Stimulated activated naive CD8-positive, alpha-beta T cell treated with anti-CD3 and anti-CD28 coated beads, Interleukin-15, Interleukin-2, amounts not matched to agents 100 ng/mL and 50 ng/mL, for 24 hours (primary cell): ENCODE data around the gene DRC1.

Experiments used
- H3K27ac Mint-ChIP-seq: one replicate; pipeline ENCODE4 v1.8.0; 2021; ENCODE audit warnings: mild to moderate bottlenecking, mixed read lengths
- H3K27me3 Mint-ChIP-seq: one replicate; pipeline ENCODE4 v1.8.0; 2021; ENCODE audit warnings: mixed read lengths
- H3K36me3 Mint-ChIP-seq: one replicate; pipeline ENCODE4 v1.8.0; 2021; ENCODE audit warnings: low read depth, mixed read lengths
- H3K4me1 Mint-ChIP-seq: one replicate; pipeline ENCODE4 v1.8.0; 2021; ENCODE audit warnings: low read depth, mixed read lengths
- H3K4me3 Mint-ChIP-seq: one replicate; pipeline ENCODE4 v1.8.0; 2021; ENCODE audit warnings: mild to moderate bottlenecking, mixed read lengths
- H3K9me3 Mint-ChIP-seq: one replicate; pipeline ENCODE4 v1.8.0; 2021; ENCODE audit warnings: mixed read lengths

DRC1 gene

GRCh38 chr2:26422947-26423629 lies 21.4 kb downstream of the DRC1 start:
- Mint-ChIP-seq H3K4me3 (no peak overlapping the region), H3K4me1 (no peaks in the 10 kb centered on the region), H3K27ac (no peak overlapping the region), H3K9me3 (no peaks in the 10 kb centered on the region), H3K36me3 (no peaks in the 10 kb centered on the region), H3K27me3 (no peaks in the 10 kb centered on the region)

- Mint-ChIP-seq H3K9me3 (no peaks in the 10 kb centered on the region), H3K27ac (no peak overlapping the region), H3K4me1 (no peaks in the 10 kb centered on the region), H3K4me3 (no peak overlapping the region), H3K27me3 (no peaks in the 10 kb centered on the region), H3K36me3 (no peaks in the 10 kb centered on the region)
Observed at GRCh38 chr2:26423750-26424149, 22.0 kb downstream of the DRC1 start.

GRCh38 chr2:26424221-26424620 lies 22.5 kb downstream of the DRC1 start:
- Mint-ChIP-seq H3K9me3 (no peaks in the 10 kb centered on the region), H3K27me3 (no peaks in the 10 kb centered on the region), H3K4me3 (no peak overlapping the region), H3K4me1 (no peaks in the 10 kb centered on the region), H3K36me3 (no peaks in the 10 kb centered on the region), H3K27ac (no peak overlapping the region)

- H3K4me1 Mint-ChIP-seq, result no peaks in the 10 kb centered on the region
- no peak overlapping the region for H3K27ac Mint-ChIP-seq
- H3K9me3 Mint-ChIP-seq, result no peaks in the 10 kb centered on the region
- H3K36me3 Mint-ChIP-seq, result no peaks in the 10 kb centered on the region
- H3K4me3 Mint-ChIP-seq, result no peak overlapping the region
- no peaks in the 10 kb centered on the region for H3K27me3 Mint-ChIP-seq
Observed at GRCh38 chr2:26428846-26429245, 27.1 kb downstream of the DRC1 start.

GRCh38 chr2:26429779-26430578 lies 28.3 kb downstream of the DRC1 start:
- H3K27ac Mint-ChIP-seq, result no peak overlapping the region
- H3K9me3 Mint-ChIP-seq, result no peaks in the 10 kb centered on the region
- H3K27me3 Mint-ChIP-seq, result no peaks in the 10 kb centered on the region
- H3K36me3 Mint-ChIP-seq, result no peaks in the 10 kb centered on the region
- H3K4me1 Mint-ChIP-seq, result no peaks in the 10 kb centered on the region
- no peak overlapping the region for H3K4me3 Mint-ChIP-seq

GRCh38 chr2:26430826-26431225 lies 29.1 kb downstream of the DRC1 start:
- no peak overlapping the region for H3K27ac Mint-ChIP-seq

GRCh38 chr2:26432363-26432762 lies 30.6 kb downstream of the DRC1 start:
- no peaks in the 10 kb centered on the region for H3K9me3 Mint-ChIP-seq
- no peaks in the 10 kb centered on the region for H3K27me3 Mint-ChIP-seq
- H3K36me3 Mint-ChIP-seq, result no peaks in the 10 kb centered on the region
- no peaks in the 10 kb centered on the region for H3K4me1 Mint-ChIP-seq
- H3K27ac Mint-ChIP-seq, result no peak overlapping the region
- H3K4me3 Mint-ChIP-seq, result no peak overlapping the region

More at GRCh38 chr2:26430826-26431225, 29.1 kb downstream of the DRC1 start:
- Mint-ChIP-seq H3K27me3 (no peaks in the 10 kb centered on the region), H3K36me3 (no peaks in the 10 kb centered on the region), H3K4me1 (no peaks in the 10 kb centered on the region), H3K4me3 (no peak overlapping the region), H3K9me3 (no peaks in the 10 kb centered on the region)

GRCh38 chr2:26432859-26433258 lies 31.1 kb downstream of the DRC1 start:
- Mint-ChIP-seq H3K36me3 (no peaks in the 10 kb centered on the region), H3K9me3 (no peaks in the 10 kb centered on the region), H3K27ac (no peak overlapping the region), H3K4me3 (no peak overlapping the region), H3K4me1 (no peaks in the 10 kb centered on the region), H3K27me3 (no peaks in the 10 kb centered on the region)

- Mint-ChIP-seq H3K4me3 (no peak overlapping the region), H3K9me3 (no peaks in the 10 kb centered on the region), H3K27ac (no peak overlapping the region), H3K36me3 (no peaks in the 10 kb centered on the region), H3K27me3 (peaks cover 8% of the 10 kb centered on the region), H3K4me1 (no peaks in the 10 kb centered on the region)
Observed at GRCh38 chr2:26435106-26435505, 33.4 kb downstream of the DRC1 start.

GRCh38 chr2:26438526-26438925 lies 36.8 kb downstream of the DRC1 start:
- peaks cover 8% of the 10 kb centered on the region for H3K27me3 Mint-ChIP-seq
- no peaks in the 10 kb centered on the region for H3K4me1 Mint-ChIP-seq
- H3K36me3 Mint-ChIP-seq, result no peaks in the 10 kb centered on the region
- no peak overlapping the region for H3K27ac Mint-ChIP-seq
- H3K9me3 Mint-ChIP-seq, result no peaks in the 10 kb centered on the region
- H3K4me3 Mint-ChIP-seq, result no peak overlapping the region

GRCh38 chr2:26438926-26439325 lies 37.2 kb downstream of the DRC1 start:
- Mint-ChIP-seq H3K4me3 (no peak overlapping the region), H3K36me3 (no peaks in the 10 kb centered on the region), H3K9me3 (no peaks in the 10 kb centered on the region), H3K27ac (no peak overlapping the region), H3K27me3 (peaks cover 8% of the 10 kb centered on the region), H3K4me1 (no peaks in the 10 kb centered on the region)

GRCh38 chr2:26442301-26442700 lies 40.6 kb downstream of the DRC1 start:
- H3K27ac Mint-ChIP-seq, result no peak overlapping the region
- H3K4me3 Mint-ChIP-seq, result no peak overlapping the region
- no peaks in the 10 kb centered on the region for H3K9me3 Mint-ChIP-seq
- H3K4me1 Mint-ChIP-seq, result no peaks in the 10 kb centered on the region
- no peaks in the 10 kb centered on the region for H3K36me3 Mint-ChIP-seq
- H3K27me3 Mint-ChIP-seq, result peaks cover 8% of the 10 kb centered on the region

- H3K27me3 Mint-ChIP-seq, result peaks cover 8% of the 10 kb centered on the region
- no peak overlapping the region for H3K27ac Mint-ChIP-seq
- H3K9me3 Mint-ChIP-seq, result no peaks in the 10 kb centered on the region
- no peak overlapping the region for H3K4me3 Mint-ChIP-seq
- H3K4me1 Mint-ChIP-seq, result no peaks in the 10 kb centered on the region
- H3K36me3 Mint-ChIP-seq, result no peaks in the 10 kb centered on the region
Observed at GRCh38 chr2:26442707-26443106, 41.0 kb downstream of the DRC1 start.

GRCh38 chr2:26444236-26444635 lies 42.5 kb downstream of the DRC1 start:
- no peak overlapping the region for H3K4me3 Mint-ChIP-seq
- no peaks in the 10 kb centered on the region for H3K36me3 Mint-ChIP-seq
- H3K27ac Mint-ChIP-seq, result no peak overlapping the region
- no peaks in the 10 kb centered on the region for H3K4me1 Mint-ChIP-seq
- no peaks in the 10 kb centered on the region for H3K9me3 Mint-ChIP-seq
- peaks cover 3% of the 10 kb centered on the region for H3K27me3 Mint-ChIP-seq

GRCh38 chr2:26448651-26449050 lies 46.9 kb downstream of the DRC1 start:
- no peaks in the 10 kb centered on the region for H3K27me3 Mint-ChIP-seq
- H3K27ac Mint-ChIP-seq, result no peak overlapping the region
- no peaks in the 10 kb centered on the region for H3K36me3 Mint-ChIP-seq
- no peaks in the 10 kb centered on the region for H3K4me1 Mint-ChIP-seq
- H3K9me3 Mint-ChIP-seq, result no peaks in the 10 kb centered on the region
- no peak overlapping the region for H3K4me3 Mint-ChIP-seq
